Measurements from ENCODE around the gene KCNQ2. TPM values are rescaled to one million over a fixed set of nuclear protein-coding genes. Genes with fewer than 3 reads are reported as not detected.

KCNQ2 gene
- polyA plus RNA-seq, 3 donors, result not detected

GRCh38 chr20:63376283-63377250 is 95.9 kb downstream of the KCNQ2 start:
- Histone ChIP-seq H3K9ac (ENCODE audit: insufficient read depth, low read length, poor library complexity, severe bottlenecking) (no peak overlapping the region), H3K79me2 (ENCODE audit: insufficient read depth, low read length) (no peaks in the 10 kb centered on the region), H3K4me3 (replicated peaks in 1 of 3; ENCODE audit: low read depth in 2 of 3, low read length in 3 of 3) (no peak overlapping the region), H3K27ac (ENCODE audit: low read depth in 1 of 2, low read length in 2 of 2) (no peak overlapping the region), H3K4me2 (replicated peaks; ENCODE audit: extremely low read depth, low read length, poor library complexity, severe bottlenecking) (no peak overlapping the region), H3K9me3 (replicated peaks in 1 of 2; ENCODE audit: control insufficient read depth in 1 of 2, insufficient read depth in 1 of 2, low read length in 2 of 2) (peaks cover 0 to 5% of the 10 kb centered on the region in 2 donors), H2AFZ (ENCODE audit: insufficient read depth, low read depth, low read length, poor library complexity, severe bottlenecking) (no peak overlapping the region), H4K20me1 (ENCODE audit: insufficient read depth, low read length) (no peaks in the 10 kb centered on the region), H3K36me3 (replicated peaks in 1 of 2; ENCODE audit: control insufficient read depth in 1 of 2, insufficient read depth in 2 of 2, low read length in 2 of 2) (no peaks in the 10 kb centered on the region), H3K27me3 (ENCODE audit: control insufficient read depth in 2 of 2, insufficient read depth in 2 of 2, low read length in 2 of 2) (peaks cover 0 to 19% of the 10 kb centered on the region in 2 donors), H3K4me1 (ENCODE audit: control insufficient read depth in 1 of 2, insufficient read depth in 2 of 2, low read length in 2 of 2) (no peaks in the 10 kb centered on the region)
- H3K9me3 Mint-ChIP-seq, result peaks cover 0 to 5% (median 3%) of the 10 kb centered on the region in 7 donors
- intact Hi-C loops (cut with micrococcal nuclease), result no loop called here
- H3K27me3 Mint-ChIP-seq (ENCODE audit: low read depth in 3 of 3), result peaks cover 12 to 37% (median 21%) of the 10 kb centered on the region in 3 donors
- TF ChIP-seq CTCF (IDR thresholded peaks at IDR 0.05), result no peak
- no peaks in the 10 kb centered on the region for H3K4me1 Mint-ChIP-seq
- no peak for DNase-seq
- no peak overlapping the region for H3K4me3 Mint-ChIP-seq
- no peak overlapping the region for H3K27ac Mint-ChIP-seq
- 66% methylated on average over 26 of the region's 31 CpGs for WGBS (ENCODE audit: insufficient coverage)
- no peaks in the 10 kb centered on the region for H3K36me3 Mint-ChIP-seq

DNA sequence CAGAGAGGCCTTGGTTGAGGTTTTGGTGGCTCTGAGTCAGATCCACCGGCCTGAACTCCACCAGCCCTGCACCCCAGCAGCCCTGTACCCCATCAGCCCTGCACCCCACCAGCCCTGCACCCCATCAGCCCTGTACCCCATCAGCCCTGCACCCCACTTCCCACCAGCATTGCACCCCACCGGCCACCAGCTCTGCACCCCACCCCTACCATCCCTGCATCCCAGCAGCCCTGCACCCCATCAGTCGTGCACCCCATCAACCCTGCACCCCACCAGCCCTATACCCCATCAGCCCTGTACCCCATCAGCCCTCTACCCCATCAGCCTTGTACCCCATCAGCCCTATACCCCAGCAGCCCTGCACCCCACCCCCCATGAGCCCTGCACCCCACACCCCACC is 97.0 kb downstream of the KCNQ2 start:
- DNase-seq, result no peak
- H2AFZ ChIP-seq (ENCODE audit: insufficient read depth, low read depth, low read length, poor library complexity, severe bottlenecking), result no peak overlapping the region
- no peaks in the 10 kb centered on the region for H3K4me1 ChIP-seq (ENCODE audit: control insufficient read depth in 1 of 2, insufficient read depth in 2 of 2, low read length in 2 of 2)
- no peaks in the 10 kb centered on the region for H3K4me1 Mint-ChIP-seq
- peaks cover 0 to 5% of the 10 kb centered on the region in 2 donors for H3K9me3 ChIP-seq (replicated peaks in 1 of 2; ENCODE audit: control insufficient read depth in 1 of 2, insufficient read depth in 1 of 2, low read length in 2 of 2)
- 82% methylated on average over 3 of the region's 3 CpGs for WGBS (ENCODE audit: insufficient coverage)
- H3K9me3 Mint-ChIP-seq, result peaks cover 0 to 5% (median 3%) of the 10 kb centered on the region in 7 donors
- no peak overlapping the region for H3K27ac Mint-ChIP-seq
- no peaks in the 10 kb centered on the region for H3K79me2 ChIP-seq (ENCODE audit: insufficient read depth, low read length)
- no peak overlapping the region for H3K9ac ChIP-seq (ENCODE audit: insufficient read depth, low read length, poor library complexity, severe bottlenecking)
- no peak for TF ChIP-seq CTCF (IDR thresholded peaks at IDR 0.05)
- H3K27me3 ChIP-seq (ENCODE audit: control insufficient read depth in 2 of 2, insufficient read depth in 2 of 2, low read length in 2 of 2), result peaks cover 0 to 19% of the 10 kb centered on the region in 2 donors
- no peak overlapping the region for H3K4me2 ChIP-seq (replicated peaks; ENCODE audit: extremely low read depth, low read length, poor library complexity, severe bottlenecking)
- no peak overlapping the region for H3K27ac ChIP-seq (ENCODE audit: low read depth in 1 of 2, low read length in 2 of 2)
- H3K36me3 Mint-ChIP-seq, result no peaks in the 10 kb centered on the region
- H4K20me1 ChIP-seq (ENCODE audit: insufficient read depth, low read length), result no peaks in the 10 kb centered on the region
- intact Hi-C loops (cut with micrococcal nuclease), result no loop called here
- H3K4me3 ChIP-seq (replicated peaks in 1 of 3; ENCODE audit: low read depth in 2 of 3, low read length in 3 of 3), result no peak overlapping the region
- H3K27me3 Mint-ChIP-seq (ENCODE audit: low read depth in 3 of 3), result peaks cover 12 to 40% (median 16%) of the 10 kb centered on the region in 3 donors
- no peak overlapping the region for H3K4me3 Mint-ChIP-seq
- H3K36me3 ChIP-seq (replicated peaks in 1 of 2; ENCODE audit: control insufficient read depth in 1 of 2, insufficient read depth in 2 of 2, low read length in 2 of 2), result no peaks in the 10 kb centered on the region
